ENCODE data around the gene TCF4.
A peak's percentile ranks its signal among the peaks of the same experiment; 100 is the strongest.

TCF4 gene

GRCh38 chr18:55488473-55488872, 99.5 kb downstream of the TCF4 start:
- Histone ChIP-seq H3K9me2 (replicated peaks; ENCODE audit: low read depth, low read length) (no peaks in the 10 kb centered on the region), H3K79me2 (ENCODE audit: insufficient read depth, low read length) (peaks cover 16% of the 10 kb centered on the region; the same call in 1 of the 2 replicates), H3K4me3 (ENCODE audit: low read length, poor library complexity, severe bottlenecking) (peak overlapping the region; percentile 53), H4K20me1 (ENCODE audit: insufficient read depth, low read length, poor library complexity, severe bottlenecking) (no peaks in the 10 kb centered on the region), H3K36me3 (ENCODE audit: insufficient read depth, low read length) (no peaks in the 10 kb centered on the region), H3K9ac (ENCODE audit: low read depth, low read length, poor library complexity, severe bottlenecking) (peak overlapping the region; percentile 33), H2AFZ (ENCODE audit: low read length) (no peak overlapping the region), H3K4me1 (ENCODE audit: insufficient read depth, low read length, poor library complexity, severe bottlenecking) (peaks cover 16% of the 10 kb centered on the region), H3F3A (ENCODE audit: low read depth) (no peaks in the 10 kb centered on the region), H3K4me2 (ENCODE audit: low read depth, low read length, poor library complexity, severe bottlenecking) (peak overlapping the region; percentile 70), H3K9me3 (ENCODE audit: insufficient read depth, low read depth, low read length) (no peaks in the 10 kb centered on the region), H3K27me3 (ENCODE audit: insufficient read depth, low read length, poor library complexity, severe bottlenecking) (no peaks in the 10 kb centered on the region)
- no peak for TF ChIP-seq EZH2phosphoT487 (IDR thresholded peaks at IDR 0.05; ENCODE audit: borderline replicate concordance)
- TF ChIP-seq CTCF (conservative IDR thresholded peaks at IDR 0.05; ENCODE audit: low read length): no peak

GRCh38 chr18:55487997-55488396, 100.0 kb downstream of the TCF4 start:
- Histone ChIP-seq H3K36me3 (ENCODE audit: insufficient read depth, low read length) (no peaks in the 10 kb centered on the region), H3K79me2 (ENCODE audit: insufficient read depth, low read length) (peaks cover 16% of the 10 kb centered on the region; the same call in 1 of the 2 replicates), H3K4me3 (ENCODE audit: low read length, poor library complexity, severe bottlenecking) (no peak overlapping the region), H3K4me2 (ENCODE audit: low read depth, low read length, poor library complexity, severe bottlenecking) (peak overlapping the region; percentile 70), H3K4me1 (ENCODE audit: insufficient read depth, low read length, poor library complexity, severe bottlenecking) (peaks cover 16% of the 10 kb centered on the region), H4K20me1 (ENCODE audit: insufficient read depth, low read length, poor library complexity, severe bottlenecking) (no peaks in the 10 kb centered on the region), H3K9me3 (ENCODE audit: insufficient read depth, low read depth, low read length) (no peaks in the 10 kb centered on the region), H3K27me3 (ENCODE audit: insufficient read depth, low read length, poor library complexity, severe bottlenecking) (no peaks in the 10 kb centered on the region), H3K9ac (ENCODE audit: low read depth, low read length, poor library complexity, severe bottlenecking) (peak overlapping the region; percentile 33), H2AFZ (ENCODE audit: low read length) (no peak overlapping the region), H3F3A (ENCODE audit: low read depth) (no peaks in the 10 kb centered on the region), H3K9me2 (replicated peaks; ENCODE audit: low read depth, low read length) (no peaks in the 10 kb centered on the region)
- TF ChIP-seq CTCF (conservative IDR thresholded peaks at IDR 0.05; ENCODE audit: low read length) (no peak), EZH2phosphoT487 (IDR thresholded peaks at IDR 0.05; ENCODE audit: borderline replicate concordance) (no peak)

- TF ChIP-seq EZH2phosphoT487 (IDR thresholded peaks at IDR 0.05; ENCODE audit: borderline replicate concordance) (no peak), CTCF (conservative IDR thresholded peaks at IDR 0.05; ENCODE audit: low read length) (no peak)
- Histone ChIP-seq H3K79me2 (ENCODE audit: insufficient read depth, low read length) (peaks cover 10% of the 10 kb centered on the region; the same call in 1 of the 2 replicates), H3F3A (ENCODE audit: low read depth) (no peaks in the 10 kb centered on the region)
Observed at GRCh38 chr18:55486936-55487335, 101.1 kb downstream of the TCF4 start.

More at GRCh38 chr18:55486936-55487335, 101.1 kb downstream of the TCF4 start:
- H3K4me3 ChIP-seq (ENCODE audit: low read length, poor library complexity, severe bottlenecking): no peak overlapping the region
- H4K20me1 ChIP-seq (ENCODE audit: insufficient read depth, low read length, poor library complexity, severe bottlenecking): no peaks in the 10 kb centered on the region
- no peaks in the 10 kb centered on the region for H3K9me3 ChIP-seq (ENCODE audit: insufficient read depth, low read depth, low read length)
- no peak overlapping the region for H3K4me2 ChIP-seq (ENCODE audit: low read depth, low read length, poor library complexity, severe bottlenecking)
- no peak overlapping the region for H3K9ac ChIP-seq (ENCODE audit: low read depth, low read length, poor library complexity, severe bottlenecking)
- H3K4me1 ChIP-seq (ENCODE audit: insufficient read depth, low read length, poor library complexity, severe bottlenecking): peaks cover 16% of the 10 kb centered on the region
- H3K36me3 ChIP-seq (ENCODE audit: insufficient read depth, low read length): no peaks in the 10 kb centered on the region
- H3K27me3 ChIP-seq (ENCODE audit: insufficient read depth, low read length, poor library complexity, severe bottlenecking): no peaks in the 10 kb centered on the region
- no peaks in the 10 kb centered on the region for H3K9me2 ChIP-seq (replicated peaks; ENCODE audit: low read depth, low read length)
- no peak overlapping the region for H2AFZ ChIP-seq (ENCODE audit: low read length)

Measured in Loucy (cell line).